Tibial artery (tissue), 4 donors: ENCODE measurements around the gene CPED1.
"Not testable (repeated sequence)": the region's sequence is repeated elsewhere in the genome, so short reads cannot be mapped to it uniquely, and the experiment has no call there.

ENCODE experiments used
- DNase-seq, 2 donors: peaks; one replicate each; pipeline ENCODE4 v3.0.0-alpha.2; 2019
- H3K27ac ChIP-seq, 2 donors: fragments of 200-600 bp; sonication (generic) in 1 of 2; 1 replicate in 1 of 2; 2 replicates in 1 of 2; pipeline ENCODE4 v1.5.1; 2018 to 2019; ENCODE audit warnings: mild to moderate bottlenecking in 1 of 2
- H3K27me3 ChIP-seq, 2 donors: fragments of 200-600 bp; sonication (generic) in 1 of 2; one replicate each; pipeline versions ENCODE4 v1.5.1 to v1.6.0; 2016 to 2019
- H3K36me3 ChIP-seq, 3 donors: fragments of 200-600 bp; sonication (generic) in 2 of 3; one replicate each; pipeline ENCODE4 v1.5.1; 2016 to 2019; ENCODE audit warnings: mild to moderate bottlenecking in 2 of 3
- H3K4me1 ChIP-seq, 4 donors: fragments of 200-600 bp; sonication (generic) in 2 of 4; 1 replicate in 3 of 4; 2 replicates in 1 of 4; pipeline ENCODE4 v1.5.1; 2016 to 2019
- H3K4me3 ChIP-seq, 2 donors: fragments of 200-600 bp; sonication (generic) in 1 of 2; 1 replicate in 1 of 2; 2 replicates in 1 of 2; pipeline ENCODE4 v1.5.1; 2018 to 2019; ENCODE audit warnings: mild to moderate bottlenecking in 2 of 2
- H3K9me3 ChIP-seq, 3 donors: fragments of 200-600 bp; sonication (generic) in 1 of 3; one replicate each; pipeline ENCODE4 v1.5.1; 2016 to 2019
- CTCF ChIP-seq, 2 experiments: fragments of 200-600 bp in 1 of 2; fragments of 450-650 bp in 1 of 2; IDR thresholded peaks; one replicate each; pipeline ENCODE4 v1.5.1; 2017 to 2019; ENCODE audit warnings: antibody characterized with exemption in 2 of 2, mild to moderate bottlenecking in 1 of 2, moderate library complexity in 1 of 2
- intact Hi-C: fragments of 100-400 bp; cut with DNase I; formaldehyde crosslinking; loops from one replicate; pipeline ENCODE4 v1.15.0; 2023; ENCODE audit warnings: low total_unique reads

The CPED1 gene

GRCh38 chr7:121235201-121235600 lies 246.7 kb downstream of the CPED1 start:
- Histone ChIP-seq H3K27me3 (no peaks in the 10 kb centered on the region), H3K36me3 (peaks cover 9 to 18% (median 16%) of the 10 kb centered on the region in 3 donors), H3K9me3 (no peaks in the 10 kb centered on the region), H3K27ac (no peak overlapping the region), H3K4me3 (no peak overlapping the region), H3K4me1 (peaks cover 0 to 8% (median 2%) of the 10 kb centered on the region in 4 donors)
- no peak for TF ChIP-seq CTCF (IDR thresholded peaks at IDR 0.05)
- no peak for DNase-seq
- intact Hi-C loops = no loop called here

GRCh38 chr7:121237601-121238000 lies 249.1 kb downstream of the CPED1 start:
- no peak overlapping the region for H3K4me3 ChIP-seq
- no peaks in the 10 kb centered on the region for H3K27me3 ChIP-seq
- no peak for DNase-seq
- no peak for TF ChIP-seq CTCF (IDR thresholded peaks at IDR 0.05)
- H3K4me1 ChIP-seq = peaks cover 0 to 8% (median 2%) of the 10 kb centered on the region in 4 donors
- no peaks in the 10 kb centered on the region for H3K9me3 ChIP-seq
- intact Hi-C loops = no loop called here
- H3K36me3 ChIP-seq = peaks cover 9 to 18% (median 16%) of the 10 kb centered on the region in 3 donors
- no peak overlapping the region for H3K27ac ChIP-seq

- no peak for DNase-seq
- intact Hi-C loops = no loop called here
- Histone ChIP-seq H3K36me3 (peaks cover 23 to 53% (median 49%) of the 10 kb centered on the region in 3 donors), H3K9me3 (peaks cover 0 to 10% (median 0%) of the 10 kb centered on the region in 3 donors), H3K27ac (no peak overlapping the region), H3K4me3 (no peak overlapping the region), H3K27me3 (no peaks in the 10 kb centered on the region), H3K4me1 (no peaks in the 10 kb centered on the region)
- no peak for TF ChIP-seq CTCF (IDR thresholded peaks at IDR 0.05)
Measured at GRCh38 chr7:121244120-121244870, 255.8 kb downstream of the CPED1 start.

GRCh38 chr7:121251367-121251766 lies 262.9 kb downstream of the CPED1 start:
- H3K27me3 ChIP-seq, intact Hi-C loops, H3K27ac ChIP-seq, H3K9me3 ChIP-seq, H3K4me1 ChIP-seq, DNase-seq, H3K4me3 ChIP-seq: not testable (repeated sequence)
- H3K36me3 ChIP-seq = peaks cover 8 to 37% (median 33%) of the 10 kb centered on the region in 3 donors

GRCh38 chr7:121252523-121253235 lies 264.2 kb downstream of the CPED1 start:
- DNase-seq, H3K4me1 ChIP-seq, H3K9me3 ChIP-seq, H3K4me3 ChIP-seq, intact Hi-C loops, H3K27me3 ChIP-seq, H3K27ac ChIP-seq: not testable (repeated sequence)
- H3K36me3 ChIP-seq = peaks cover 7 to 24% (median 20%) of the 10 kb centered on the region in 3 donors

- TF ChIP-seq CTCF (IDR thresholded peaks at IDR 0.05) = no peak
- intact Hi-C loops = no loop called here
- no peak for DNase-seq
Measured at GRCh38 chr7:121259826-121260225, 271.3 kb downstream of the CPED1 start.

More at GRCh38 chr7:121259826-121260225, 271.3 kb downstream of the CPED1 start:
- no peaks in the 10 kb centered on the region for H3K4me1 ChIP-seq
- H3K4me3 ChIP-seq = no peak overlapping the region
- H3K36me3 ChIP-seq = peaks cover 0 to 13% (median 11%) of the 10 kb centered on the region in 3 donors
- H3K9me3 ChIP-seq = no peaks in the 10 kb centered on the region
- H3K27ac ChIP-seq = no peak overlapping the region
- H3K27me3 ChIP-seq = no peaks in the 10 kb centered on the region
